Testis (tissue), 3 donors: Measurements from ENCODE around the gene NAT16. TPM values are rescaled to one million over a fixed set of nuclear protein-coding genes. Genes with fewer than 3 reads are reported as not detected.

Experiments
- DNase-seq: peaks from one replicate; pipeline ENCODE4 v3.0.0-alpha.2; 2019
- H3K27ac ChIP-seq, 2 donors: fragments of 200-600 bp; sonication (generic); one replicate each; pipeline ENCODE4 v1.5.1; 2019
- H3K27me3 ChIP-seq: fragments of 200-600 bp; sonication (generic); one replicate; pipeline ENCODE4 v1.5.1; 2019
- H3K36me3 ChIP-seq: fragments of 200-600 bp; sonication (generic); one replicate; pipeline ENCODE4 v1.5.1; 2017; ENCODE audit warnings: low read depth; ENCODE audit errors: missing control alignments
- H3K4me1 ChIP-seq: fragments of 200-600 bp; sonication (generic); one replicate; pipeline ENCODE4 v1.5.1; 2019
- H3K4me3 ChIP-seq, 2 donors: fragments of 200-600 bp; sonication (generic); one replicate each; pipeline ENCODE4 v1.5.1; 2017 to 2019
- H3K9me3 ChIP-seq: fragments of 200-600 bp; sonication (generic); one replicate; pipeline ENCODE4 v1.5.1; 2017
- CTCF ChIP-seq, 3 experiments: fragments of 450-650 bp in 2 of 3; fragments of 200-600 bp in 1 of 3; sonication (generic) in 1 of 3; IDR thresholded peaks; one replicate each; pipeline ENCODE4 v1.5.1; 2016 to 2019; ENCODE audit warnings: antibody characterized with exemption in 3 of 3, mild to moderate bottlenecking in 2 of 3, moderate library complexity in 1 of 3
- POLR2A ChIP-seq: fragments of 450-650 bp; IDR thresholded peaks from one replicate; pipeline ENCODE4 v1.6.1; 2017; ENCODE audit warnings: antibody characterized with exemption, mild to moderate bottlenecking, moderate library complexity
- WGBS, 2 donors: methylation state at CpG; one replicate each; pipeline ENCODE4 v1.1.5; 2018; 5-methylcytosine and 5-hydroxymethylcytosine counted together
- intact Hi-C: fragments of 100-400 bp; cut with DNase I; formaldehyde crosslinking; loops from one replicate; pipeline ENCODE4 v1.15.1; 2023; ENCODE audit warnings: low total_unique reads
- polyA plus RNA-seq: library from polyadenylated mRNA; stranded (reverse); fragments of 350-450 nt; fragmentation: Illumina TruSeq; extraction: RNeasy Lipid Tissue Mini Kit (QIAGEN cat#74804); gene quantifications from one replicate; pipeline ENCODE4 v1.2.3, GENCODE V29; 2014; ENCODE audit warnings: low read depth, low replicate concordance; ENCODE audit not compliant: insufficient read depth
- total RNA-seq, 2 donors: library from RNA; depleted of rRNA; stranded (reverse); fragments of >200 nt; gene quantifications; one replicate each; pipeline ENCODE4 v1.2.3, GENCODE V29; 2016

The NAT16 gene
- total and polyA plus RNA-seq, 3 donors from 2014 or later: 0.26 to 0.50 (median 0.31) TPM

- Histone ChIP-seq H3K4me1 (no peaks in the 10 kb centered on the region), H3K4me3 (no peak overlapping the region), H3K9me3 (no peaks in the 10 kb centered on the region), H3K36me3 (no peaks in the 10 kb centered on the region), H3K27ac (no peak overlapping the region), H3K27me3 (no peaks in the 10 kb centered on the region)
- WGBS, 2 donors: 72 to 79% methylated on average over 6 of the region's 6 CpGs
- no peak for DNase-seq
- TF ChIP-seq CTCF (IDR thresholded peaks at IDR 0.05): no peak
- TF ChIP-seq POLR2A: no peak
- intact Hi-C loops: no loop called here
These were observed 6.1 kb upstream of the NAT16 start for GRCh38 chr7:101186194-101186593.

- no peak overlapping the region for H3K27ac ChIP-seq
- WGBS, 2 donors: 43 to 57% methylated on average over 4 to 5 of the region's 5 CpGs
- H3K27me3 ChIP-seq: no peaks in the 10 kb centered on the region
- no peak overlapping the region for H3K4me3 ChIP-seq
- H3K36me3 ChIP-seq: no peaks in the 10 kb centered on the region
- DNase-seq: no peak
- H3K4me1 ChIP-seq: no peaks in the 10 kb centered on the region
- TF ChIP-seq POLR2A (no peak), CTCF (IDR thresholded peaks at IDR 0.05) (no peak)
- intact Hi-C loops: no loop called here
- no peaks in the 10 kb centered on the region for H3K9me3 ChIP-seq
These were observed 5.3 kb upstream of the NAT16 start for GRCh38 chr7:101185258-101185839.

GRCh38 chr7:101179713-101180112, 380 bp downstream of the NAT16 start:
- no peaks in the 10 kb centered on the region for H3K27me3 ChIP-seq
- intact Hi-C loops: no loop called here
- H3K36me3 ChIP-seq: no peaks in the 10 kb centered on the region
- no peak for TF ChIP-seq POLR2A
- no peak for TF ChIP-seq CTCF (IDR thresholded peaks at IDR 0.05)
- no peaks in the 10 kb centered on the region for H3K9me3 ChIP-seq
- no peak overlapping the region for H3K27ac ChIP-seq
- DNase-seq: no peak
- H3K4me3 ChIP-seq: peak overlapping the region in 1 of 2 donors; percentile 17
- peaks cover 8% of the 10 kb centered on the region for H3K4me1 ChIP-seq
- 2 to 3% methylated on average over 6 to 21 of the region's 27 CpGs for WGBS, 2 donors

- 2 to 5% methylated on average over 18 of the region's 20 CpGs for WGBS, 2 donors
- peak; percentile 39 for DNase-seq
- peaks cover 8% of the 10 kb centered on the region for H3K4me1 ChIP-seq
- no peaks in the 10 kb centered on the region for H3K36me3 ChIP-seq
- TF ChIP-seq CTCF (IDR thresholded peaks at IDR 0.05): no peak
- no peak for TF ChIP-seq POLR2A
- H3K9me3 ChIP-seq: no peaks in the 10 kb centered on the region
- H3K4me3 ChIP-seq: no peak overlapping the region
- intact Hi-C loops: no loop called here
- no peak overlapping the region for H3K27ac ChIP-seq
- H3K27me3 ChIP-seq: no peaks in the 10 kb centered on the region
These were observed 976 bp downstream of the NAT16 start for GRCh38 chr7:101179117-101179516.

- 68% methylated on average over 2 of the region's 2 CpGs; no CpG with 5 or more reads in 1 of the 2 donors for WGBS, 2 donors
- Histone ChIP-seq H3K27ac (no peak overlapping the region), H3K4me1 (peaks cover 17% of the 10 kb centered on the region), H3K36me3 (no peaks in the 10 kb centered on the region), H3K4me3 (no peak overlapping the region), H3K27me3 (no peaks in the 10 kb centered on the region), H3K9me3 (no peaks in the 10 kb centered on the region)
- DNase-seq: no peak
- intact Hi-C loops: no loop called here
- TF ChIP-seq POLR2A (no peak), CTCF (IDR thresholded peaks at IDR 0.05) (no peak)
These were observed 2.4 kb downstream of the NAT16 start for GRCh38 chr7:101177644-101178043.
